H1 (cell line): Measurements from ENCODE around the gene DOK1. TPM values are rescaled to one million over a fixed set of nuclear protein-coding genes. Genes with fewer than 3 reads are reported as not detected.

Experiments
- CTCF ChIA-PET: fragments of 300-600 bp; sonication (Branson Sonifier 250); formaldehyde crosslinking; loops from one replicate; lab custom pipeline; 2021; ENCODE audit not compliant: partially characterized antibody; lab: Charles Lee
- POLR2A ChIA-PET: fragments of 300-600 bp; sonication (Branson Sonifier 250); formaldehyde crosslinking; loops from one replicate; lab custom pipeline; 2021; ENCODE audit warnings: inconsistent platforms; ENCODE audit not compliant: partially characterized antibody; lab: Charles Lee
- DNase-seq, 2 experiments: peaks; one replicate each; pipeline versions ENCODE4 v3.0.0 to v3.0.0-alpha.2; 2010 to 2022; ENCODE audit warnings: low spot score in 2 of 2, low read depth in 1 of 2, mixed read lengths in 1 of 2
- FAIRE-seq: peaks from 2 replicates; lab custom pipeline; 2011; peaks lifted over from hg19 to GRCh38; lab: Jason Lieb, UNC
- H2AFZ ChIP-seq: 2 replicates; pipeline ENCODE4 v1.8.1; 2012; ENCODE audit warnings: low read length, inconsistent platforms
- H2AK5ac ChIP-seq: 2 replicates; pipeline ENCODE4 v1.6.1; 2013; ENCODE audit warnings: low read depth, low read length
- H2BK120ac ChIP-seq: replicated peaks from 2 replicates; pipeline ENCODE3; 2013; ENCODE audit warnings: low read depth, low read length, inconsistent platforms
- H2BK12ac ChIP-seq: 2 replicates; pipeline ENCODE4 v1.6.1; 2013; ENCODE audit warnings: low read depth, low read length
- H2BK15ac ChIP-seq: 2 replicates; pipeline ENCODE4 v1.6.1; 2013; ENCODE audit warnings: low read length
- H2BK20ac ChIP-seq: 2 replicates; pipeline ENCODE4 v1.6.1; 2013; ENCODE audit warnings: low read length
- H2BK5ac ChIP-seq: 2 replicates; pipeline ENCODE4 v1.6.1; 2013; ENCODE audit warnings: low read depth, low read length
- H3K14ac ChIP-seq: 2 replicates; pipeline ENCODE4 v1.6.1; 2013; ENCODE audit warnings: inconsistent platforms; ENCODE audit not compliant: insufficient read length
- H3K18ac ChIP-seq: 2 replicates; pipeline ENCODE4 v1.6.1; 2013; ENCODE audit warnings: low read length; ENCODE audit errors: extremely low read depth
- H3K23ac ChIP-seq: 2 replicates; pipeline ENCODE4 v1.6.1; 2013; ENCODE audit warnings: inconsistent platforms; ENCODE audit not compliant: insufficient read length
- H3K23me2 ChIP-seq: 2 replicates; pipeline ENCODE4 v1.6.1; 2013; ENCODE audit warnings: low read depth, low read length
- H3K27ac ChIP-seq: 2 replicates; pipeline ENCODE4 v1.6.1; 2011; ENCODE audit warnings: low read depth, low read length, inconsistent platforms
- H3K27me3 ChIP-seq, 4 experiments: replicated peaks in 1 of 4; 1 replicate in 1 of 4; 2 replicates in 3 of 4; pipeline versions ENCODE4 v1.6.1 to v1.8.1; 2011 to 2013; ENCODE audit warnings: low read length in 3 of 4, mild to moderate bottlenecking in 3 of 4, inconsistent platforms in 2 of 4, mixed read lengths in 2 of 4, moderate library complexity in 1 of 4; ENCODE audit not compliant: control insufficient read depth in 3 of 4, insufficient read depth in 3 of 4; ENCODE audit errors: extremely low read depth in 1 of 4
- H3K36me3 ChIP-seq, 4 experiments: 2 replicates each; pipeline versions ENCODE4 v1.6.1 to v1.8.1; 2011 to 2013; ENCODE audit warnings: mild to moderate bottlenecking in 4 of 4, low read length in 3 of 4, moderate library complexity in 2 of 4, control low read depth in 1 of 4, inconsistent platforms in 1 of 4; ENCODE audit not compliant: insufficient read depth in 4 of 4, control insufficient read depth in 2 of 4
- H3K4ac ChIP-seq: replicated peaks from 2 replicates; pipeline ENCODE3; 2013; ENCODE audit warnings: low read length, low read depth, mixed read lengths, inconsistent platforms; ENCODE audit not compliant: insufficient read length
- H3K4me1 ChIP-seq, 4 experiments: replicated peaks in 1 of 4; 1 replicate in 1 of 4; 2 replicates in 3 of 4; pipeline versions ENCODE4 v1.6.1 to v1.8.1; 2011 to 2013; ENCODE audit warnings: low read length in 3 of 4, inconsistent platforms in 2 of 4, mixed read lengths in 1 of 4; ENCODE audit not compliant: insufficient read depth in 4 of 4, control insufficient read depth in 3 of 4
- H3K4me2 ChIP-seq, 2 experiments: 2 replicates each; pipeline versions ENCODE4 v1.6.1 to v1.8.1; 2011 to 2013; ENCODE audit warnings: low read depth in 2 of 2, low read length in 2 of 2, control low read depth in 1 of 2, inconsistent platforms in 1 of 2, mild to moderate bottlenecking in 1 of 2; ENCODE audit not compliant: insufficient read depth in 1 of 2
- H3K4me3 ChIP-seq, 4 experiments: fragments of 200-600, 300-600 bp in 1 of 4; sonication (generic), shearing (Covaris generic), sonication (Bioruptor Twin) in 1 of 4; 2 replicates each; pipeline versions ENCODE4 v1.5.1 to v1.8.1; 2011 to 2016; ENCODE audit warnings: low read length in 4 of 4, low read depth in 3 of 4, control low read depth in 2 of 4, inconsistent platforms in 2 of 4, mild to moderate bottlenecking in 2 of 4, mixed read lengths in 1 of 4, moderate library complexity in 1 of 4; ENCODE audit not compliant: insufficient read depth in 2 of 4; ENCODE audit errors: extremely low read depth in 1 of 4
- H3K56ac ChIP-seq: replicated peaks from 2 replicates; pipeline ENCODE3; 2013; ENCODE audit warnings: low read depth, mild to moderate bottlenecking, mixed read lengths, low read length, inconsistent platforms; ENCODE audit not compliant: insufficient read length
- H3K79me1 ChIP-seq: 2 replicates; pipeline ENCODE4 v1.6.1; 2013; ENCODE audit warnings: low read depth, low read length, control low read depth
- H3K79me2 ChIP-seq, 2 experiments: 2 replicates each; pipeline versions ENCODE4 v1.6.1 to v1.8.1; 2012 to 2013; ENCODE audit warnings: low read length in 2 of 2, mild to moderate bottlenecking in 2 of 2, inconsistent platforms in 1 of 2; ENCODE audit not compliant: insufficient read depth in 2 of 2, control insufficient read depth in 1 of 2
- H3K9ac ChIP-seq, 4 experiments: replicated peaks in 1 of 4; 1 replicate in 1 of 4; 2 replicates in 3 of 4; pipeline versions ENCODE4 v1.6.1 to v1.8.1; 2011 to 2013; ENCODE audit warnings: low read depth in 3 of 4, low read length in 3 of 4, control low read depth in 2 of 4, mild to moderate bottlenecking in 2 of 4, moderate library complexity in 2 of 4, inconsistent platforms in 1 of 4; ENCODE audit errors: extremely low read depth in 1 of 4
- H3K9me3 ChIP-seq, 2 experiments: 2 replicates each; pipeline versions ENCODE4 v1.6.1 to v1.8.1; 2012 to 2013; ENCODE audit warnings: mild to moderate bottlenecking in 2 of 2, moderate library complexity in 2 of 2, control low read depth in 1 of 2, inconsistent platforms in 1 of 2, low read depth in 1 of 2, low read length in 1 of 2, mixed read lengths in 1 of 2; ENCODE audit not compliant: insufficient read depth in 2 of 2
- H4K20me1 ChIP-seq, 2 experiments: replicated peaks in 1 of 2; 2 replicates each; pipeline versions ENCODE3 to v1.8.1; 2011 to 2013; ENCODE audit warnings: inconsistent platforms in 2 of 2, low read length in 2 of 2, mild to moderate bottlenecking in 1 of 2; ENCODE audit not compliant: insufficient read depth in 2 of 2, control insufficient read depth in 1 of 2
- H4K5ac ChIP-seq: 2 replicates; pipeline ENCODE4 v1.6.1; 2013; ENCODE audit warnings: low read length, low read depth, mixed read lengths, inconsistent platforms; ENCODE audit not compliant: insufficient read length
- H4K8ac ChIP-seq: 2 replicates; pipeline ENCODE4 v1.8.0; 2013; ENCODE audit warnings: mild to moderate bottlenecking, moderate library complexity, low read length, inconsistent platforms; ENCODE audit not compliant: insufficient read depth; ENCODE audit errors: extremely low read depth
- H4K91ac ChIP-seq: replicated peaks from 2 replicates; pipeline ENCODE3; 2013; ENCODE audit warnings: low read length, mixed read lengths, inconsistent platforms; ENCODE audit not compliant: insufficient read length
- BACH1 ChIP-seq: IDR thresholded peaks from 2 replicates; pipeline ENCODE4 v1.6.1; 2012; ENCODE audit warnings: low read length, improper control_type of control experiment
- CEBPB ChIP-seq: IDR thresholded peaks from 2 replicates; pipeline ENCODE4 v1.6.1; 2012; ENCODE audit warnings: low read depth, low read length
- CHD1 ChIP-seq: IDR thresholded peaks from 2 replicates; pipeline ENCODE4 v1.6.1; 2012; ENCODE audit warnings: low read depth, low read length, improper control_type of control experiment
- CTBP2 ChIP-seq: IDR thresholded peaks from 2 replicates; pipeline ENCODE4 v1.7.0; 2011; ENCODE audit warnings: borderline replicate concordance, mild to moderate bottlenecking, moderate library complexity, mixed read lengths, low read length; ENCODE audit not compliant: insufficient read depth, insufficient read length
- EGR1 ChIP-seq: IDR thresholded peaks from 2 replicates; pipeline ENCODE4 v1.6.1; 2011; ENCODE audit warnings: low read depth, low read length, borderline replicate concordance
- EP300 ChIP-seq, 2 experiments: IDR thresholded peaks; 1 replicate in 1 of 2; 2 replicates in 1 of 2; pipeline ENCODE4 v1.6.1; 2011 to 2012; ENCODE audit warnings: low read depth in 2 of 2, low read length in 2 of 2, mild to moderate bottlenecking in 2 of 2, borderline replicate concordance in 1 of 2, inconsistent platforms in 1 of 2, moderate library complexity in 1 of 2
- HDAC6 ChIP-seq: IDR thresholded peaks from one replicate; pipeline ENCODE4 v1.7.1; 2012; ENCODE audit warnings: low read depth, mild to moderate bottlenecking, inconsistent platforms, low read length, moderate library complexity
- KDM5A ChIP-seq: fragments of 200-600 bp; IDR thresholded peaks from 2 replicates; pipeline ENCODE4 v1.7.1; 2012; ENCODE audit warnings: mild to moderate bottlenecking, low read length, inconsistent platforms, mixed read lengths
- POLR2AphosphoS5 ChIP-seq: IDR thresholded peaks from 2 replicates; pipeline ENCODE4 v1.6.1; 2011; ENCODE audit warnings: low read depth, low read length
- SIRT6 ChIP-seq: IDR thresholded peaks from one replicate; pipeline ENCODE4 v1.7.1; 2012; ENCODE audit warnings: low read length, inconsistent platforms
- TEAD4 ChIP-seq: IDR thresholded peaks from 2 replicates; pipeline ENCODE4 v1.6.1; 2012; ENCODE audit warnings: low read depth, low read length, inconsistent platforms, mixed read lengths
- WGBS, 2 experiments: shearing (Covaris generic) in 1 of 2; methylation state at CpG; one replicate each; pipeline versions ENCODE4 v1.1.6 to v1.1.7; 2013 to 2015; ENCODE audit warnings: low lambda C conversion rate in 2 of 2, mixed read lengths in 2 of 2, inconsistent platforms in 1 of 2, low coverage in 1 of 2, missing lambda C conversion rate in 1 of 2; ENCODE audit not compliant: insufficient replicate concordance in 2 of 2, insufficient coverage in 1 of 2, insufficient read length in 1 of 2; ENCODE audit errors: extremely low coverage in 1 of 2, missing lambda C conversion rate in 1 of 2; 5-methylcytosine and 5-hydroxymethylcytosine counted together
- polyA plus RNA-seq, 7 experiments: library from polyadenylated mRNA; depleted of rRNA in 3 of 7; stranded (reverse) in 5 of 7; unstranded in 2 of 7; fragments of >200 nt in 5 of 7; fragments of 200-250 nt in 2 of 7; gene quantifications; 1 replicate in 5 of 7; 2 replicates in 1 of 7; 4 replicates in 1 of 7; pipeline versions ENCODE4 v1.2.1 to v1.2.3, GENCODE V29; 2011 to 2013; ENCODE audit warnings: missing spikeins in 2 of 7, mixed read lengths in 2 of 7
- total RNA-seq: library from RNA; stranded (reverse); fragmentation: NEBNext Ultra II Directional; extraction: Animal tissue kit (Norgen Biotek cat#: 25700); gene quantifications from 2 replicates; pipeline ENCODE4 v1.2.1, GENCODE V29; 2021

DOK1 gene
- total and polyA plus RNA-seq, 2 of the 8 experiments (the other 6 are each of a cell fraction or from before 2014, with no cell fraction given): 11.0 to 14.3 TPM

DNA sequence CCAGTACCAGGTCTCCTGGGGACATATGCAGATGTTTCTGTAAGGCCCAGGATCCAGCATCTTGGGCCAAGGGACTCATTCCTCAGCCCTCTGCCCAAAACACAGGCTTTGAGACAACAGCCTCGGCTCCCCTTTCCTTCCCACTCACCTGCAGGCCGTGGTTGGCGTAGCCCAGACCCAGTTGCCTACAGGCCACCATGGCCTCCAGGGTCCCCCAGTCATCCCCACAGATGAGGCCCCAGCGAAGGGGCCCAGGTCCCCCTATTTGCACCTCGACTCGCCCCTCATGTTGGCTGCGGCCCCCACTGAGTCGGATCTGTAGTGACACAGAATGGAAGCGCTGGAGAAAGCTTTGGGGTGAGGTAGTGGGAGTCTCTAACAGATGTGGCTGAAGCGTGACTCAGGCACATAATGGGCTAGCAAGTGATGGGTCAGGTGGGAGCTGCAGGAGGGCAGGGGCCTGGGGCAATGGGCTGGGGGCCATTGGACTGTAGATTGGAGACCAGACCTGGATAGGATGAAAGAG lies 19.0 kb upstream of the DOK1 start:
- no peak overlapping the region for H3K9ac ChIP-seq
- POLR2A ChIA-PET: interaction anchor here (1.1 to 2.3 kb wide), 5 partner anchors 9 to 37 kb away, joined by 3 to 6 read pairs (median 3); partner anchors contain the start of genes DQX1 and LBX2
- 91% methylated on average over 10 of the region's 10 CpGs; no CpG with 5 or more reads in 1 of the 2 experiments for WGBS, 2 experiments
- H4K91ac ChIP-seq: no peak overlapping the region
- no peak for TF ChIP-seq POLR2AphosphoS5
- TF ChIP-seq TEAD4: no peak
- TF ChIP-seq HDAC6: no peak
- no peak for TF ChIP-seq CEBPB
- no peak for TF ChIP-seq CHD1
- TF ChIP-seq EGR1: no peak
- no peak for TF ChIP-seq EP300 (IDR thresholded peaks at IDR 0.05; ENCODE audit: borderline replicate concordance in 1 of 2, low read depth in 2 of 2, low read length in 2 of 2)
- no peak for TF ChIP-seq CTBP2
- TF ChIP-seq SIRT6: no peak
- no peak for TF ChIP-seq BACH1
- TF ChIP-seq KDM5A: no peak
- TF ChIP-seq, all 59 proteins: peak for 0
- Histone ChIP-seq H3K14ac (no peak overlapping the region), H3K56ac (no peak overlapping the region), H3K4me3 (no peak overlapping the region), H3K23me2 (peaks cover 2% of the 10 kb centered on the region; the same call in 1 of the 2 replicates), H4K8ac (no peak overlapping the region), H2BK5ac (no peak overlapping the region), H2BK12ac (no peak overlapping the region), H3K4me1 (peaks cover 4 to 5% (median 4%) of the 10 kb centered on the region in 4 experiments; a peak in 6 of 7 replicates), H3K27me3 (no peaks in the 10 kb centered on the region; a peak in 1 of 7 replicates), H3K79me2 (no peaks in the 10 kb centered on the region), H3K4ac (no peak overlapping the region), H3K27ac (no peak overlapping the region), H2BK20ac (no peak overlapping the region), H2AFZ (no peak overlapping the region), H3K18ac (no peak overlapping the region), H3K79me1 (peaks cover 2% of the 10 kb centered on the region; the same call in 1 of the 2 replicates), H3K23ac (no peak overlapping the region), H4K20me1 (peaks cover 6 to 10% of the 10 kb centered on the region in 2 experiments), H4K5ac (no peak overlapping the region), H2BK120ac (no peak overlapping the region), H2AK5ac (no peak overlapping the region), H3K36me3 (peaks cover 2 to 17% (median 10%) of the 10 kb centered on the region in 4 experiments; a peak in 7 of 8 replicates), H2BK15ac (no peak overlapping the region), H3K9me3 (no peaks in the 10 kb centered on the region), H3K4me2 (no peak overlapping the region)
- CTCF ChIA-PET: interaction anchor here (0.5 to 7.0 kb wide), 5 partner anchors 11 to 52 kb away, joined by 3 to 53 read pairs (median 3); no protein-coding TSS in a partner anchor
- FAIRE-seq (no peak), DNase-seq (no peak)
